Heart left ventricle (tissue), 13 donors: ENCODE data around the gene NFIA.

ENCODE experiments used
- CTCF ChIP-seq, 12 donors: fragments of 200-600 bp; sonication (generic) in 4 of 12; IDR thresholded peaks; one replicate each; pipeline versions ENCODE4 v1.5.0 to v1.8.0; 2018 to 2022; ENCODE audit warnings: antibody characterized with exemption in 12 of 12, mild to moderate bottlenecking in 5 of 12
- POLR2A ChIP-seq, 2 donors: fragments of 450-650 bp; IDR thresholded peaks; one replicate each; pipeline ENCODE4 v1.6.1; 2017; ENCODE audit warnings: antibody characterized with exemption in 2 of 2, mild to moderate bottlenecking in 2 of 2, moderate library complexity in 2 of 2
- donor health status: ischemic (EF 13 %, LVEDD 7.1; RV severe dilation, severe dysfunction).
- donor health status: DM: no; HTN: yes; CAD: no.
- donor health status: DM: no; HTN: no; CAD: no.
- donor health status: ischemic (EF 25% LVEDD 6.9; RV normal size, moderate dysfunction).
- donor health status: ischemic (EF 25% LVEDD 5.7; RV mildly dilated, moderate dysfunction).
- donor health status: ischemic (EF 35%, LVEDD 5.7; RV mildly dilated, moderate dysfunction).
- donor health status: nonischemic (EF 11% LVEDD 7.7; RV severe dilation, severe dysfunction).
- donor health status: DM: yes; HTN: yes; CAD: no.
- donor health status: PGD.
- donor health status: ischemic (EF 29% LVEDD 5.4; RV normal size, mild dysfunction).
- donor health status: nonischemic (EF 23%, LVEDD 6.1; RV moderate dilation, normal function).

DNA sequence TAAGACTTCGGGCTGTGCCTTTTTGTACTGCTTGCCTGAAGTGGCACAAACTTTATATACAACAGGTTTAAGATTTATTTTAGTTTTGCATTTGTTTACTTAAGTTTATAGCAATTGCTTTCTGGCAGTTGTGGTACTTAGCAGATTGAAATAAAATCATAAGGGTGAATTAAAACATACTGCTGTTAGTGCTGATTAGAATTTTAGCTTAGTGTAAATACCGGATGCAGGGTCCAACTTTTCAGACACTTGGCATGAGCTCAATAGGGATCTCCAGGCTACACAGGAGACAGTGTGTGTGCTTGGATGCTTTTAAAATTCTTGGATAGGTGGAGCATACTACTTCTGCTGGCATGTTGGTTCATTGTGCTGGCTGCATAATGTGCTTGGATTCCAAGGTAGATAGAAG lies 159.6 kb downstream of the NFIA start:
- TF ChIP-seq CTCF (IDR thresholded peaks at IDR 0.05) (no peak), POLR2A (IDR thresholded peaks at IDR 0.05) (no peak)
